ENCODE measurements around the gene C19orf53. TPM values are rescaled to one million over a fixed set of nuclear protein-coding genes. Genes with fewer than 3 reads are reported as not detected.

The C19orf53 gene
- total and polyA plus RNA-seq, 9 of the 15 experiments (the other 6 are each of a cell fraction or from before 2014, with no cell fraction given), result 98.5 to 441 (median 164) TPM

- ChIA-PET CTCF (ENCODE audit: low intra/inter-chr PET ratio) (no interaction called here), POLR2A (interaction anchor here (0.6 to 1.1 kb wide), 6 partner anchors 10 to 214 kb away, joined by 3 to 6 read pairs (median 3); partner anchors contain the start of genes IL27RA and ZSWIM4)
- no TSS peak for BruUV-seq (replicated peaks)
- Histone ChIP-seq H4K20me1 (replicated peaks; ENCODE audit: control insufficient read depth, insufficient read depth, low read length) (no peaks in the 10 kb centered on the region), H3K9ac (ENCODE audit: insufficient read depth in 1 of 2, low read depth in 2 of 2, low read length in 2 of 2) (peak overlapping the region; percentile 60 to 91), H3K9me1 (ENCODE audit: control insufficient read depth, insufficient read depth, low read length) (no peaks in the 10 kb centered on the region), H3K79me2 (ENCODE audit: control insufficient read depth, insufficient read depth, low read length) (no peaks in the 10 kb centered on the region), H3K4me3 (peak overlapping the region; percentile 45), H3K4me2 (ENCODE audit: insufficient read depth, low read length) (peak overlapping the region; percentile 80), H3K27me3 (ENCODE audit: control insufficient read depth in 2 of 2, insufficient read depth in 2 of 2, low read length in 2 of 2) (no peaks in the 10 kb centered on the region), H3K4me1 (replicated peaks in 1 of 2; ENCODE audit: control insufficient read depth in 2 of 2, insufficient read depth in 2 of 2, low read length in 2 of 2) (peaks cover 3 to 37% of the 10 kb centered on the region in 2 experiments; a peak in 3 of 5 replicates), H3K36me3 (ENCODE audit: control insufficient read depth, insufficient read depth, low read length) (no peaks in the 10 kb centered on the region), H2AFZ (ENCODE audit: low read depth, low read length) (peak overlapping the region; percentile 87), H3K27ac (ENCODE audit: extremely low read depth, low read depth, low read length) (peak overlapping the region; percentile 68; the same call in 1 of the 3 replicates), H3K9me3 (replicated peaks; ENCODE audit: control insufficient read depth, insufficient read depth, low read depth, low read length) (no peaks in the 10 kb centered on the region)
- intact Hi-C loops (cut with micrococcal nuclease), result no loop called here
- FAIRE-seq (peak; percentile 97), ATAC-seq (peak; percentile 98), DNase-seq (ENCODE audit: extremely low read depth in 1 of 4, low spot score in 3 of 4) (peak; percentile 88 to 93 (median 90))
- in situ Hi-C loops (cut with MboI), result no loop called here
- WGBS (ENCODE audit: insufficient coverage, low coverage, missing lambda C conversion rate), result 13% methylated on average over 8 of the region's 11 CpGs
- TF ChIP-seq ZNF184 (CRISPR knock-in tag; IDR thresholded peaks at IDR 0.05), result no peak
- no peak for TF ChIP-seq NELFE (IDR thresholded peaks at IDR 0.05; ENCODE audit: insufficient read depth, insufficient read length)
- no peak for TF ChIP-seq NFATC3 (IDR thresholded peaks at IDR 0.05)
- peak; percentile 58 for TF ChIP-seq FOS (IDR thresholded peaks at IDR 0.05; ENCODE audit: extremely low read depth, insufficient read length)
- peak in 1 of 2 experiments; percentile 51 for TF ChIP-seq E2F6 (IDR thresholded peaks at IDR 0.05; ENCODE audit: borderline replicate concordance in 1 of 2, extremely low read depth in 1 of 2, insufficient read depth in 1 of 2, insufficient read length in 1 of 2, low read depth in 1 of 2, low read length in 1 of 2, poor library complexity in 1 of 2, severe bottlenecking in 1 of 2)
- TF ChIP-seq ZNF395 (CRISPR knock-in tag; IDR thresholded peaks at IDR 0.05), result no peak
- no peak for TF ChIP-seq MLLT1 (IDR thresholded peaks at IDR 0.05)
- TF ChIP-seq SRF (CRISPR knock-in tag; IDR thresholded peaks at IDR 0.05), result peak in 1 of 2 experiments; percentile 41; a peak in 1 of 4 replicates
- no peak for TF ChIP-seq FOXP4 (CRISPR knock-in tag; IDR thresholded peaks at IDR 0.05; ENCODE audit: borderline replicate concordance)
- TF ChIP-seq E4F1 (CRISPR knock-in tag; IDR thresholded peaks at IDR 0.05; ENCODE audit: borderline replicate concordance), result no peak
- no peak for TF ChIP-seq MTA3 (IDR thresholded peaks at IDR 0.05; ENCODE audit: borderline replicate concordance)
- no peak for TF ChIP-seq RBM39 (optimal IDR thresholded peaks at IDR 0.05; ENCODE audit: low read depth, low read length)
Measured at GRCh38 chr19:13817018-13817614, 42.9 kb downstream of the C19orf53 start.

Data from K562 (cell line).